Adrenal gland (tissue), 5 donors: Measurements from ENCODE around the gene FGFR4.

Experiments
- POLR2A ChIP-seq, 2 donors: fragments of 450-650 bp; IDR thresholded peaks; one replicate each; pipeline ENCODE4 v1.6.1; 2017; ENCODE audit warnings: antibody characterized with exemption in 2 of 2, mild to moderate bottlenecking in 2 of 2, moderate library complexity in 1 of 2
- TF ChIP-seq, protein P1 (sequence below), 6 experiments: fragments of 450-650 bp in 4 of 6; fragments of 200-600 bp in 2 of 6; sonication (generic) in 1 of 6; IDR thresholded peaks; 1 replicate in 5 of 6; 2 replicates in 1 of 6; pipeline versions ENCODE4 v1.5.1 to v1.8.0; 2016 to 2021; ENCODE audit warnings: antibody characterized with exemption in 6 of 6, mild to moderate bottlenecking in 2 of 6, moderate library complexity in 1 of 6
- donor health status: DM: no; HTN: no; CAD: no.

DNA sequence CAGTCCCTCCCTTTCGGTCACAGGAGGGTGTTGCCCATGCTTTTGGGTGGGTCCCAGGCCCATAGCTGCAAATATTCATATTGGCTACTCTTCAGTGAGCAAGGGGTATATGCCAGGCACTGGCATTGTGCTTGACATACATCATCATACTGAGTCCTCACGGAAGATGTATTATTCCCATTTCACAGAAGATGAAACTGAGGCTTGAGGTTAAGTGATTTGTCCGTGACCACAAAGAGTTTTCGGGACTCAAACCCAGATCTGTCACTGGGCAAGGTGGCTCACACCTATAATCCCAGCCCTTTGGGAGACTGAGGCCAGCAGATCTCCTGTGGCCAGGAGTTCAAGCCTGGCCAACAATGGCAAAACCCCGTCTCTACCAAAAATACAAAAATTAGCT is 6.5 kb upstream of the FGFR4 start:
- TF ChIP-seq, protein P1, sequence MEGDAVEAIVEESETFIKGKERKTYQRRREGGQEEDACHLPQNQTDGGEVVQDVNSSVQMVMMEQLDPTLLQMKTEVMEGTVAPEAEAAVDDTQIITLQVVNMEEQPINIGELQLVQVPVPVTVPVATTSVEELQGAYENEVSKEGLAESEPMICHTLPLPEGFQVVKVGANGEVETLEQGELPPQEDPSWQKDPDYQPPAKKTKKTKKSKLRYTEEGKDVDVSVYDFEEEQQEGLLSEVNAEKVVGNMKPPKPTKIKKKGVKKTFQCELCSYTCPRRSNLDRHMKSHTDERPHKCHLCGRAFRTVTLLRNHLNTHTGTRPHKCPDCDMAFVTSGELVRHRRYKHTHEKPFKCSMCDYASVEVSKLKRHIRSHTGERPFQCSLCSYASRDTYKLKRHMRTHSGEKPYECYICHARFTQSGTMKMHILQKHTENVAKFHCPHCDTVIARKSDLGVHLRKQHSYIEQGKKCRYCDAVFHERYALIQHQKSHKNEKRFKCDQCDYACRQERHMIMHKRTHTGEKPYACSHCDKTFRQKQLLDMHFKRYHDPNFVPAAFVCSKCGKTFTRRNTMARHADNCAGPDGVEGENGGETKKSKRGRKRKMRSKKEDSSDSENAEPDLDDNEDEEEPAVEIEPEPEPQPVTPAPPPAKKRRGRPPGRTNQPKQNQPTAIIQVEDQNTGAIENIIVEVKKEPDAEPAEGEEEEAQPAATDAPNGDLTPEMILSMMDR (IDR thresholded peaks at IDR 0.05) = no peak
- TF ChIP-seq POLR2A (IDR thresholded peaks at IDR 0.05) = no peak
